Lung (tissue), 12 donors: ENCODE data around the gene TPTE2. TPM values are rescaled to one million over a fixed set of nuclear protein-coding genes. Genes with fewer than 3 reads are reported as not detected.

ENCODE experiments used
- ATAC-seq: fragments of 200-7000 bp; cut with Tn5 transposase; one replicate; pipeline ENCODE4 v1.9.1; 2020; ENCODE audit warnings: moderate number of reproducible peaks; ENCODE audit not compliant: insufficient read depth, low FRiP score
- DNase-seq, 3 donors: peaks; one replicate each; pipeline ENCODE4 v3.0.0-alpha.2; 2013 to 2017
- H3K27ac ChIP-seq, 2 donors: one replicate each; pipeline ENCODE4 v1.5.1; 2013; ENCODE audit warnings: mild to moderate bottlenecking in 2 of 2, moderate library complexity in 2 of 2, control low read depth in 1 of 2, inconsistent platforms in 1 of 2, low read depth in 1 of 2, low read length in 1 of 2
- H3K27me3 ChIP-seq, 3 donors: one replicate each; pipeline ENCODE4 v1.5.1; 2013; ENCODE audit warnings: low read length in 2 of 3; ENCODE audit not compliant: control insufficient read depth in 3 of 3, insufficient read depth in 3 of 3
- H3K36me3 ChIP-seq, 4 donors: one replicate each; pipeline ENCODE4 v1.5.1; 2013; ENCODE audit warnings: low read length in 4 of 4, mild to moderate bottlenecking in 1 of 4, moderate library complexity in 1 of 4; ENCODE audit not compliant: control insufficient read depth in 4 of 4, insufficient read depth in 4 of 4
- H3K4me1 ChIP-seq, 5 donors: one replicate each; pipeline ENCODE4 v1.5.1; 2013; ENCODE audit warnings: low read length in 5 of 5, mild to moderate bottlenecking in 2 of 5, moderate library complexity in 1 of 5; ENCODE audit not compliant: control insufficient read depth in 5 of 5, insufficient read depth in 5 of 5
- H3K4me3 ChIP-seq: one replicate; pipeline ENCODE4 v1.5.1; 2013; ENCODE audit warnings: mild to moderate bottlenecking, control low read depth, moderate library complexity
- H3K9ac ChIP-seq, 2 donors: one replicate each; pipeline ENCODE4 v1.5.1; 2013; ENCODE audit warnings: low read length in 2 of 2, control low read depth in 1 of 2; ENCODE audit not compliant: insufficient read depth in 1 of 2
- H3K9me3 ChIP-seq, 4 donors: one replicate each; pipeline ENCODE4 v1.5.1; 2013; ENCODE audit warnings: low read length in 3 of 4, mild to moderate bottlenecking in 1 of 4, moderate library complexity in 1 of 4; ENCODE audit not compliant: control insufficient read depth in 4 of 4, insufficient read depth in 3 of 4
- WGBS, 2 donors: extraction: QIAGEN DNeasy Blood & Tissue Kit; methylation state at CpG; one replicate each; pipeline ENCODE4 v1.1.7; 2013; 5-methylcytosine and 5-hydroxymethylcytosine counted together
- polyA plus RNA-seq, 2 donors: library from polyadenylated mRNA; stranded (reverse); fragments of 200-250 nt; gene quantifications; one replicate each; pipeline ENCODE4 v1.2.1, GENCODE V29; 2013
- total RNA-seq, 2 donors: library from RNA; depleted of rRNA in 1 of 2; stranded (reverse); fragments of >200 nt in 1 of 2; gene quantifications; one replicate each; pipeline ENCODE4 v1.2.1, GENCODE V29; 2014 to 2021
- TF ChIP-seq, protein P1 (sequence below): IDR thresholded peaks from 2 replicates; pipeline ENCODE4 v1.5.1; 2012; ENCODE audit warnings: mild to moderate bottlenecking; ENCODE audit errors: control extremely low read depth, extremely low read depth
- donor health status: control.
- donor health status: control.
- donor health status: Bipolar disorder and iron deficiency.
- donor health status: healthy.
- donor health status: DM: yes; HTN: yes; CAD: no.

TPTE2 gene
- total and polyA plus RNA-seq, 4 donors: 0.02 to 0.12 TPM; not detected in 2

DNA sequence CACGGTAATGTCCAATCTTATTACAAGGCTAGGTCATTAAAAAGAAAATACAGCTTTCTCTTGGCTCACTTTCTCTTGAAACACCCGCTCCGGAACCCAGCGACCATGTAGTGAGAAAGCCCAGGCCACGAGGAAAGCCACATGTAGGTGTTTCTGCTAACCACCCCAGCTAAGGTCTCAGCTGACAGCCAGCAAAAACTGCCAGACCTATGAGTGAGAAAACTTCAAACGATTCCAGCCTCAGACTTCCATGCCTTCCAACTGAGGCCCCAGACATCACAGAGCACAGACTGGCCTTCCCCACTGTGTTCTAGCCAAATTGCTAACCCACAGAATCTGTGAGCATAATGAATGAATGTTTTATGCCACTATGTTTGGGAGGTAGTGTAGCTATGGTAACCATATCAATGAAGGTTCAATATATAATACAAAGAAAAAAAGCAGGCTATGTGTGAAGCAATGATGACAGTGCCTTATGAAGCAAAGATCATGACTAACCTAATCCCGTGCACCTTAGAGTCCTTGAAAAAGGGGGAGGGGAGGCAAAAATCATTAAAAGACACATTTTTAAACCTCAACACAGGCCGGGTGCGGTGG is 11.9 kb upstream of the TPTE2 start:
- 82 to 92% methylated on average over 9 of the region's 9 CpGs for WGBS, 2 donors
- H3K36me3 ChIP-seq: no peaks in the 10 kb centered on the region

DNA sequence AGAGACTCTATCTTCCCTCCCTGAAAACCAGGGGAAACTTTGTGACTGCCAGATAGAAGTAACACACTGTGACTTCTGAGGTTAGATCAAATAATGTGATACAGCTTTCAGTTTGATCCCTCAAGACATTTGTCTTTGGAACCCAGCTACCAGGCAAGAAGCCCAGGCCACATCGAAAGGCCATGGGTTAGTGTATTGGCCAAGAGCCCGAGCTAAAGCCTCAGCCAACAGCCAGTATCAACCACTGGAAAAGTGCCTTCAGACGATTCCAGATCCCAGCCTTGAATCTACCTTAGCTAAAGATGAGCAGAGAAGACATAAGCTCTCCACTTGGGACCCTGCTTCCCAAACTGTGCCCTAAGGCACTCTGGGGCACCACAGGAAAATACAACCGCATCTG is 10.9 kb upstream of the TPTE2 start:
- Histone ChIP-seq H3K27ac (no peak overlapping the region), H3K4me3 (no peak overlapping the region), H3K27me3 (no peaks in the 10 kb centered on the region), H3K9ac (no peak overlapping the region), H3K4me1 (no peaks in the 10 kb centered on the region), H3K9me3 (no peaks in the 10 kb centered on the region), H3K36me3 (no peaks in the 10 kb centered on the region)
- TF ChIP-seq, protein P1, sequence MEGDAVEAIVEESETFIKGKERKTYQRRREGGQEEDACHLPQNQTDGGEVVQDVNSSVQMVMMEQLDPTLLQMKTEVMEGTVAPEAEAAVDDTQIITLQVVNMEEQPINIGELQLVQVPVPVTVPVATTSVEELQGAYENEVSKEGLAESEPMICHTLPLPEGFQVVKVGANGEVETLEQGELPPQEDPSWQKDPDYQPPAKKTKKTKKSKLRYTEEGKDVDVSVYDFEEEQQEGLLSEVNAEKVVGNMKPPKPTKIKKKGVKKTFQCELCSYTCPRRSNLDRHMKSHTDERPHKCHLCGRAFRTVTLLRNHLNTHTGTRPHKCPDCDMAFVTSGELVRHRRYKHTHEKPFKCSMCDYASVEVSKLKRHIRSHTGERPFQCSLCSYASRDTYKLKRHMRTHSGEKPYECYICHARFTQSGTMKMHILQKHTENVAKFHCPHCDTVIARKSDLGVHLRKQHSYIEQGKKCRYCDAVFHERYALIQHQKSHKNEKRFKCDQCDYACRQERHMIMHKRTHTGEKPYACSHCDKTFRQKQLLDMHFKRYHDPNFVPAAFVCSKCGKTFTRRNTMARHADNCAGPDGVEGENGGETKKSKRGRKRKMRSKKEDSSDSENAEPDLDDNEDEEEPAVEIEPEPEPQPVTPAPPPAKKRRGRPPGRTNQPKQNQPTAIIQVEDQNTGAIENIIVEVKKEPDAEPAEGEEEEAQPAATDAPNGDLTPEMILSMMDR: no peak
- no peak for ATAC-seq
- 82 to 85% methylated on average over 4 of the region's 4 CpGs for WGBS, 2 donors
- no peak for DNase-seq

More for the DNA sequence above, 11.9 kb upstream of the TPTE2 start:
- Histone ChIP-seq H3K4me1 (no peaks in the 10 kb centered on the region), H3K27me3 (no peaks in the 10 kb centered on the region), H3K4me3 (no peak overlapping the region), H3K9ac (no peak overlapping the region), H3K27ac (no peak overlapping the region), H3K9me3 (no peaks in the 10 kb centered on the region)
- no peak for ATAC-seq
- TF ChIP-seq, protein P1: no peak
- DNase-seq: no peak

DNA sequence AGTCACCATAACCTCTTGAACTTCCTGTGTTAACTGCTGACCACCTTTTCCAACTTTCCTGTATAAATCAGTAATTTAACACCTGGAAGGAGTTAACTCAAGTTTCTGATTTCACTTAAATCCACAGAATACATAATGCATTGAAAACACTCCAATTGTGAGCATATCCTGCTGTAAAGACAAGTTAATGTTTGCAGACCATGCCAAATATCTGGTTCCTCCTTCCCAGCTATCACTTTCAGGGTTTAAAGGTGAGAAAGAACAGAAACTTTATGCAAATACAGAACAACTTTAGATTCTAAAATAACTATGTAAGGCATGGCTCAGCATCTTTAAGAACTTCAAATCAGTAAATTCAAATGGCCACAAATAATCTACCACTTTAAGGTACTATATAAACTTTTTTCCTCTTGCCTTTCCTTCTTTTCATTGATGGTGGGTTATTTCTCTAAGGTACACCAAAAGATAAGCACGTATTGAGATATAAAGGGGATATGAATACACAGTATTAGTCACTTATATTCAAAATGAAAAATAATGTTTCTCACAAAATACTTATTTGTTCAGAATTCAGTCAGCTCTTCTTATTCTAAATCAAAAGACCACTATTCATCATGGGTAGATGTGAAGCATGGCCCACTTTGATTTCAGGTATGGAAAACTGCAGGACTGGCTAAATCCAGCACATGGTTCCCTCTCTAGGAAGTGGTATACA is 6.6 kb upstream of the TPTE2 start:
- Histone ChIP-seq H3K27me3 (no peaks in the 10 kb centered on the region), H3K4me3 (no peak overlapping the region), H3K4me1 (peaks cover 0 to 4% (median 0%) of the 10 kb centered on the region in 5 donors), H3K9ac (no peak overlapping the region), H3K27ac (no peak overlapping the region), H3K36me3 (no peaks in the 10 kb centered on the region), H3K9me3 (peaks cover 0 to 4% (median 0%) of the 10 kb centered on the region in 4 donors)
- WGBS, 2 donors: 73 to 80% methylated on average over 1 of the region's 1 CpG
- no peak for ATAC-seq
- TF ChIP-seq, protein P1: no peak
- no peak for DNase-seq
